ENCODE data around the gene HCAR1.
"Not testable (repeated sequence)": the region's sequence is repeated elsewhere in the genome, so short reads cannot be mapped to it uniquely, and the experiment has no call there.

DNA sequence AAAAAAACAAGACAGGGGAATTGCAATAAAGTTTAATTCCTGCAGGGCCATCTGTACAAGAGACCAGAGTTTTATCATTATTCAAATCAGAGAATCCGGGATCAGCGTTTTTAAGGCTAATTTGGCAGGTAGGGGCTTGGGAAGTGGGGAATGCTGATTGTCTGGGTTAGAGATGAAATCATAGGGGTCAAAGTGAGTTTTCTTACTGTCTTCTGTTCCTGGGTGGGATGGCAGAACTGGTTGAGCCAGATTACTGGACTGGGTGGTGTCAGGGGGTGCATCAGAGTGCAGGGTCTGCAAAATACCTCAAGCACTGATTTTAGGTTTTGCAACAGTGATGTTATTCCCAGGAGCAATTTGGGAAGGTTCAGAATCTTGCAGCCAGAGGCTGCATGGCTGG, 20.3 kb downstream of the HCAR1 start:
- not testable (repeated sequence) for TF ChIP-seq RAD21 (IDR thresholded peaks at IDR 0.05; ENCODE audit: low read length); RFX5 (IDR thresholded peaks at IDR 0.05; ENCODE audit: low read length); EP300 (IDR thresholded peaks at IDR 0.05; ENCODE audit: borderline replicate concordance in 1 of 2, low read depth in 1 of 2, low read length in 1 of 2); POLR2AphosphoS5 (IDR thresholded peaks at IDR 0.05; ENCODE audit: low read depth, low read length); MXI1 (IDR thresholded peaks at IDR 0.05; ENCODE audit: low read depth, low read length); GABPA (IDR thresholded peaks at IDR 0.05; ENCODE audit: low read depth); TAF1 (IDR thresholded peaks at IDR 0.05; ENCODE audit: borderline replicate concordance, low read depth, low read length); EZH2phosphoT487 (IDR thresholded peaks at IDR 0.05; ENCODE audit: borderline replicate concordance, low read depth); SIN3A (IDR thresholded peaks at IDR 0.05; ENCODE audit: borderline replicate concordance, low read depth, low read length)
- TF ChIP-seq, protein P1, sequence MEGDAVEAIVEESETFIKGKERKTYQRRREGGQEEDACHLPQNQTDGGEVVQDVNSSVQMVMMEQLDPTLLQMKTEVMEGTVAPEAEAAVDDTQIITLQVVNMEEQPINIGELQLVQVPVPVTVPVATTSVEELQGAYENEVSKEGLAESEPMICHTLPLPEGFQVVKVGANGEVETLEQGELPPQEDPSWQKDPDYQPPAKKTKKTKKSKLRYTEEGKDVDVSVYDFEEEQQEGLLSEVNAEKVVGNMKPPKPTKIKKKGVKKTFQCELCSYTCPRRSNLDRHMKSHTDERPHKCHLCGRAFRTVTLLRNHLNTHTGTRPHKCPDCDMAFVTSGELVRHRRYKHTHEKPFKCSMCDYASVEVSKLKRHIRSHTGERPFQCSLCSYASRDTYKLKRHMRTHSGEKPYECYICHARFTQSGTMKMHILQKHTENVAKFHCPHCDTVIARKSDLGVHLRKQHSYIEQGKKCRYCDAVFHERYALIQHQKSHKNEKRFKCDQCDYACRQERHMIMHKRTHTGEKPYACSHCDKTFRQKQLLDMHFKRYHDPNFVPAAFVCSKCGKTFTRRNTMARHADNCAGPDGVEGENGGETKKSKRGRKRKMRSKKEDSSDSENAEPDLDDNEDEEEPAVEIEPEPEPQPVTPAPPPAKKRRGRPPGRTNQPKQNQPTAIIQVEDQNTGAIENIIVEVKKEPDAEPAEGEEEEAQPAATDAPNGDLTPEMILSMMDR (IDR thresholded peaks at IDR 0.05) = not testable (repeated sequence)
